Measurements from ENCODE around the gene MAGEA12.
"Not testable (repeated sequence)": the region's sequence is repeated elsewhere in the genome, so short reads cannot be mapped to it uniquely, and the experiment has no call there.

The MAGEA12 gene

DNA sequence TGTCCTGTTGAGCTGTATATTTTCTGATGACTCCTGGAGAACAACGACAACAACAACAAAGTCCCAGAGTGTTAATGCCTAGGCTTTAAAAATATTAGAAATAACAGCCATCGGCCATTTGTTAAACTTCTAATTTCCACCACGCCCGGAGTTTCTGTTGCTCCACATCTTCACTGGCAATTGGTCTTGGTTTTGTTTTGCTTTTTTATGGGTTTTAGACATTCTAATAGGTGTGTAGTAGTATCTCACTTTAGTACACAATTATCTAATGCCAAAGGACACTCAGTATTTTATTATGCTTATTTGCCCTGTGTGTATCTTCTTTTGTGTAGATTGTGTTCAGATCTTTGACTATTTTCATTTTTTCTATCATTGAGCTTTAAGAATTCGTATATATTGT lies 5.0 kb downstream of the MAGEA12 start:
- no CpG with 5 or more reads among the region's 5 CpGs for WGBS
- H2BK120ac ChIP-seq (ENCODE audit: low read depth, low read length), result no peak overlapping the region
- no peak overlapping the region for H3K4me3 ChIP-seq (ENCODE audit: insufficient read depth in 1 of 2, low read depth in 1 of 2, low read length in 2 of 2)
- no peak overlapping the region for H2AK5ac ChIP-seq (ENCODE audit: low read length, severe bottlenecking)
- no peak overlapping the region for H2AFZ ChIP-seq (ENCODE audit: low read depth, low read length)
- no peak overlapping the region for H3K14ac ChIP-seq (ENCODE audit: low read length in 2 of 2)
- peaks cover 0 to 6% of the 10 kb centered on the region in 2 experiments for H3K27me3 ChIP-seq (ENCODE audit: control insufficient read depth in 1 of 2, insufficient read depth in 1 of 2, low read length in 2 of 2)
- no peak overlapping the region for H3K9ac ChIP-seq (ENCODE audit: low read length)
- H3K79me1 ChIP-seq (replicated peaks; ENCODE audit: low read length, poor library complexity, severe bottlenecking), result no peaks in the 10 kb centered on the region
- no peaks in the 10 kb centered on the region for H3K4me1 ChIP-seq (ENCODE audit: control insufficient read depth, insufficient read depth, low read depth, low read length)
- H2BK15ac ChIP-seq (ENCODE audit: low read depth, poor library complexity, severe bottlenecking), result no peak overlapping the region
- H3K9me3 ChIP-seq (ENCODE audit: control insufficient read depth, low read length), result no peaks in the 10 kb centered on the region
- H2BK5ac ChIP-seq (ENCODE audit: low read depth, low read length, poor library complexity, severe bottlenecking), result no peak overlapping the region
- no peak for DNase-seq
- no peak overlapping the region for H3K23ac ChIP-seq (ENCODE audit: low read length in 2 of 2)
- H4K91ac ChIP-seq (ENCODE audit: low read length), result no peak overlapping the region
- no peak overlapping the region for H4K8ac ChIP-seq (ENCODE audit: low read length)
- no peaks in the 10 kb centered on the region for H3K36me3 ChIP-seq (ENCODE audit: control insufficient read depth in 1 of 2, insufficient read depth in 2 of 2, low read depth in 1 of 2, low read length in 2 of 2)
- H3K18ac ChIP-seq (ENCODE audit: low read depth in 1 of 2, low read length in 2 of 2), result no peak overlapping the region
- no peak overlapping the region for H3K4ac ChIP-seq (ENCODE audit: low read depth in 1 of 2, low read length in 2 of 2)
- H3K27ac ChIP-seq (ENCODE audit: low read length, poor library complexity, severe bottlenecking), result no peak overlapping the region
- H3K4me2 ChIP-seq (ENCODE audit: low read length, poor library complexity, severe bottlenecking), result no peak overlapping the region
- H2BK12ac ChIP-seq (ENCODE audit: low read length in 2 of 2), result no peak overlapping the region

DNA sequence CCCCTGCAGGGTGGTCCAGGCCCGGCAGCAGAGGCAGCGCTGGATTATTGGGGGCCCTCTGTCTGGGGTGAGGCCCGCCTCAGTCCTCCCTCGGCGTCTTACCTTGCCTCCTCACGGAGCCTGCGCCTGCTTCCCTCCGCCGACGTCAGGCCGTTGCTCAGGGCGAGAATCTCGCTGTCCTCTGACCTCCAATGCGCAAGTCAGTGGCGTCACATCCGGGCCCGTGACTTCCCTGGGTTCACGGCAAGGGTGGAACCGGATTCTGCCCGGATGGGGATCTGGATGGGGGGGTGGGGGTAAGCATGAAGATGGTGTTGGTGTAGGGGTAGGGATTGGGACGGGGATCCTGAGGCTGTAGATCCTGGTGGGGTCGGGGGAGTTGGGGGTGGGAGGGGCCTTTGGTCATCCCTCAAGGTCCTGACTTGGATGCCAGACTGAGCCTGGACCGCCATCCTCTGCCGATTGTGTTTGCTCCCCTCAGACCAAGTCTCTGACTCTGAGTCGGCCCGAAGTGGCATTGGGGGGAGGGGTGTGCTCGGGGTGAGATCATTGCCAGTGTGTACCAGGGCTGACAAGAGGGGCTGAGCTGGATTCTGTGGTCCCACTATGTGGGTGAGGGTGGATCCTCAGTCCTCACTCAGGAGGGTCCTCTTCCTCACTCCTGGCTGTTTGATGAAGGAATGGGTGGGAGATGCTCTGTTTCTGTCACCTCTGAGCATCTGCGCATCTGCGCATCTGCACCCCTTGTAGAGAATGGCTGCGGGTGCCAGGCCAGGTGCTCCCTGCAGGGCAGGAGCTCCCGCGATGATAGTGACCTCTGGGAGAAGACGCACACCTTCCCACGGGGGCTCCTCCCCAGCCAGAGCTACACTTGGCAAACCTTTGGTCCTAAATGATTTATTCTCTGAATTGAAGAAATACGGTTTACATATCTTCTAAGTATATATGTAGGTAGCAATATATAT lies 20.4 kb downstream of the MAGEA12 start, which contains the start of gene MAGEA2:
MAGEA2 (minus strand) TSS at position 157 of the 965 bp plus-strand sequence. CDS start 2,479 bp downstream, outside the sequence.
- H3K4me3 ChIP-seq (ENCODE audit: insufficient read depth in 1 of 2, low read depth in 1 of 2, low read length in 2 of 2); H3K18ac ChIP-seq (ENCODE audit: low read depth in 1 of 2, low read length in 2 of 2); DNase-seq; H2BK5ac ChIP-seq (ENCODE audit: low read depth, low read length, poor library complexity, severe bottlenecking); H3K27me3 ChIP-seq (ENCODE audit: control insufficient read depth in 1 of 2, insufficient read depth in 1 of 2, low read length in 2 of 2); H4K91ac ChIP-seq (ENCODE audit: low read length); H3K14ac ChIP-seq (ENCODE audit: low read length in 2 of 2); H3K4me2 ChIP-seq (ENCODE audit: low read length, poor library complexity, severe bottlenecking); H3K4ac ChIP-seq (ENCODE audit: low read depth in 1 of 2, low read length in 2 of 2); H2BK15ac ChIP-seq (ENCODE audit: low read depth, poor library complexity, severe bottlenecking); H3K79me1 ChIP-seq (replicated peaks; ENCODE audit: low read length, poor library complexity, severe bottlenecking); H3K9me3 ChIP-seq (ENCODE audit: control insufficient read depth, low read length); H3K27ac ChIP-seq (ENCODE audit: low read length, poor library complexity, severe bottlenecking); H3K36me3 ChIP-seq (ENCODE audit: control insufficient read depth in 1 of 2, insufficient read depth in 2 of 2, low read depth in 1 of 2, low read length in 2 of 2); H4K8ac ChIP-seq (ENCODE audit: low read length); H2BK12ac ChIP-seq (ENCODE audit: low read length in 2 of 2); H3K23ac ChIP-seq (ENCODE audit: low read length in 2 of 2); H2AFZ ChIP-seq (ENCODE audit: low read depth, low read length); H2AK5ac ChIP-seq (ENCODE audit: low read length, severe bottlenecking); H2BK120ac ChIP-seq (ENCODE audit: low read depth, low read length); H3K4me1 ChIP-seq (ENCODE audit: control insufficient read depth, insufficient read depth, low read depth, low read length); H3K9ac ChIP-seq (ENCODE audit: low read length): not testable (repeated sequence)
- no CpG with 5 or more reads among the region's 35 CpGs for WGBS

DNA sequence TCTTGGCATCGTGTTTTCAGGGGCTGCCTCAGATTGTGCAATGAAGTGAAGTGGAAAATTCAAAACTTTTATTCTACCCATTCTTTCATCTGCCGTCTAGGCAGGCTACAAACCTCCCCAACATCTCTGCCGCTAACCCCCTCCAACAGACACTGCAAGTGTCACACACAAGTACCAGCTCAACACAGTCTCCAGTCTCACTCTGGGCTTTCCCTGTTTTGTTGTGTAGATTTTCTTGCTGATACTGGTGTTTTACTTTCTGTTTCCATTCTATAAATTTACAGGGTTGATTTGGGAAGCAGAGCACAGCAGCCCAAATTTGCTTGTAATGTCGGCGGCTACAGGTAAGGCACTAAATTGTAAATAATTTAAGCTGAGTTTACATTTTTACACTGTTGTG lies 21.3 kb downstream of the MAGEA12 start:
- H3K4me2 ChIP-seq (ENCODE audit: low read length, poor library complexity, severe bottlenecking); H3K27me3 ChIP-seq (ENCODE audit: control insufficient read depth in 1 of 2, insufficient read depth in 1 of 2, low read length in 2 of 2); H2BK120ac ChIP-seq (ENCODE audit: low read depth, low read length); H3K4me1 ChIP-seq (ENCODE audit: control insufficient read depth, insufficient read depth, low read depth, low read length); H3K9me3 ChIP-seq (ENCODE audit: control insufficient read depth, low read length); H2BK15ac ChIP-seq (ENCODE audit: low read depth, poor library complexity, severe bottlenecking); H3K9ac ChIP-seq (ENCODE audit: low read length); H2BK12ac ChIP-seq (ENCODE audit: low read length in 2 of 2); H3K23ac ChIP-seq (ENCODE audit: low read length in 2 of 2); H3K79me1 ChIP-seq (replicated peaks; ENCODE audit: low read length, poor library complexity, severe bottlenecking); H2BK5ac ChIP-seq (ENCODE audit: low read depth, low read length, poor library complexity, severe bottlenecking); H4K91ac ChIP-seq (ENCODE audit: low read length); H3K27ac ChIP-seq (ENCODE audit: low read length, poor library complexity, severe bottlenecking); DNase-seq; H2AFZ ChIP-seq (ENCODE audit: low read depth, low read length); H2AK5ac ChIP-seq (ENCODE audit: low read length, severe bottlenecking); H3K18ac ChIP-seq (ENCODE audit: low read depth in 1 of 2, low read length in 2 of 2); H3K36me3 ChIP-seq (ENCODE audit: control insufficient read depth in 1 of 2, insufficient read depth in 2 of 2, low read depth in 1 of 2, low read length in 2 of 2); H4K8ac ChIP-seq (ENCODE audit: low read length); H3K4me3 ChIP-seq (ENCODE audit: insufficient read depth in 1 of 2, low read depth in 1 of 2, low read length in 2 of 2); H3K4ac ChIP-seq (ENCODE audit: low read depth in 1 of 2, low read length in 2 of 2); H3K14ac ChIP-seq (ENCODE audit: low read length in 2 of 2): not testable (repeated sequence)
- no CpG with 5 or more reads among the region's 5 CpGs for WGBS

- not testable (repeated sequence) for H2AK5ac ChIP-seq (ENCODE audit: low read length, severe bottlenecking); H3K14ac ChIP-seq (ENCODE audit: low read length in 2 of 2); H4K91ac ChIP-seq (ENCODE audit: low read length); H3K4ac ChIP-seq (ENCODE audit: low read depth in 1 of 2, low read length in 2 of 2); H3K36me3 ChIP-seq (ENCODE audit: control insufficient read depth in 1 of 2, insufficient read depth in 2 of 2, low read depth in 1 of 2, low read length in 2 of 2); H2BK12ac ChIP-seq (ENCODE audit: low read length in 2 of 2); H4K8ac ChIP-seq (ENCODE audit: low read length); H3K4me2 ChIP-seq (ENCODE audit: low read length, poor library complexity, severe bottlenecking); H3K9me3 ChIP-seq (ENCODE audit: control insufficient read depth, low read length); H3K18ac ChIP-seq (ENCODE audit: low read depth in 1 of 2, low read length in 2 of 2); H3K9ac ChIP-seq (ENCODE audit: low read length); H3K4me3 ChIP-seq (ENCODE audit: insufficient read depth in 1 of 2, low read depth in 1 of 2, low read length in 2 of 2); H2BK120ac ChIP-seq (ENCODE audit: low read depth, low read length); H2BK5ac ChIP-seq (ENCODE audit: low read depth, low read length, poor library complexity, severe bottlenecking); DNase-seq; H3K27ac ChIP-seq (ENCODE audit: low read length, poor library complexity, severe bottlenecking); H3K23ac ChIP-seq (ENCODE audit: low read length in 2 of 2); H2BK15ac ChIP-seq (ENCODE audit: low read depth, poor library complexity, severe bottlenecking); H2AFZ ChIP-seq (ENCODE audit: low read depth, low read length); H3K79me1 ChIP-seq (replicated peaks; ENCODE audit: low read length, poor library complexity, severe bottlenecking); H3K4me1 ChIP-seq (ENCODE audit: control insufficient read depth, insufficient read depth, low read depth, low read length); H3K27me3 ChIP-seq (ENCODE audit: control insufficient read depth in 1 of 2, insufficient read depth in 1 of 2, low read length in 2 of 2)
- no CpG with 5 or more reads among the region's 2 CpGs for WGBS
These were observed 25.4 kb downstream of the MAGEA12 start, which contains the start of gene CSAG3 for GRCh38 chrX:152758918-152759317. CSAG3 (plus strand) TSS chrX:152759218.

Measured in mesenchymal stem cell (in vitro differentiated cells and primary cell).